IMR-90 (cell line): ENCODE measurements around the gene ZBTB47.

Experiments
- CEBPB ChIP-seq: IDR thresholded peaks from 2 replicates; pipeline ENCODE4 v1.6.1; 2012; ENCODE audit warnings: low read depth, low read length, improper control_type of control experiment
- CHD1 ChIP-seq: IDR thresholded peaks from 2 replicates; pipeline ENCODE4 v1.6.1; 2012; ENCODE audit warnings: low read depth, low read length, improper control_type of control experiment
- FOS ChIP-seq: fragments of 150-350 bp; IDR thresholded peaks from 2 replicates; pipeline ENCODE4 v1.6.1; 2016; ENCODE audit warnings: low read depth, low read length
- MAFK ChIP-seq: IDR thresholded peaks from 2 replicates; pipeline ENCODE4 v1.6.1; 2012; ENCODE audit warnings: low read depth, low read length, improper control_type of control experiment
- MAZ ChIP-seq: IDR thresholded peaks from 2 replicates; pipeline ENCODE4 v1.6.1; 2012; ENCODE audit warnings: low read depth, mild to moderate bottlenecking, low read length, improper control_type of control experiment, moderate library complexity, borderline replicate concordance
- MXI1 ChIP-seq: IDR thresholded peaks from 2 replicates; pipeline ENCODE4 v1.6.1; 2012; ENCODE audit warnings: low read depth, mild to moderate bottlenecking, low read length, moderate library complexity, borderline replicate concordance
- POLR2A ChIP-seq: IDR thresholded peaks from 2 replicates; pipeline ENCODE4 v1.6.1; 2012; ENCODE audit warnings: mild to moderate bottlenecking, low read depth, low read length
- RAD21 ChIP-seq: IDR thresholded peaks from 2 replicates; pipeline ENCODE4 v1.6.1; 2012; ENCODE audit warnings: low read length, improper control_type of control experiment
- RCOR1 ChIP-seq: IDR thresholded peaks from 2 replicates; pipeline ENCODE4 v1.6.1; 2012; ENCODE audit warnings: mild to moderate bottlenecking, low read length, improper control_type of control experiment; ENCODE audit not compliant: insufficient replicate concordance
- RFX5 ChIP-seq: IDR thresholded peaks from 2 replicates; pipeline ENCODE4 v1.8.0; 2012; ENCODE audit warnings: low read depth, mild to moderate bottlenecking, low read length, moderate library complexity
- SMC3 ChIP-seq: fragments of 150-350 bp; IDR thresholded peaks from 2 replicates; pipeline ENCODE4 v1.6.1; 2016; ENCODE audit warnings: low read depth, mild to moderate bottlenecking, antibody characterized with exemption, low read length, moderate library complexity
- TF ChIP-seq, protein P1 (sequence below): conservative IDR thresholded peaks from 2 replicates; pipeline ENCODE4 v1.5.1; 2012; ENCODE audit warnings: mild to moderate bottlenecking, low read depth, low read length, improper control_type of control experiment
- TF ChIP-seq, protein P2 (sequence below): fragments of 150-350 bp; IDR thresholded peaks from 2 replicates; pipeline ENCODE4 v1.6.1; 2017; ENCODE audit warnings: mild to moderate bottlenecking, antibody characterized with exemption, low read length, low read depth
- TF ChIP-seq, protein P3 (sequence below): fragments of 150-350 bp; IDR thresholded peaks from 2 replicates; pipeline ENCODE4 v1.6.1; 2016; ENCODE audit warnings: low read depth, mild to moderate bottlenecking, low read length, moderate library complexity, borderline replicate concordance

DNA sequence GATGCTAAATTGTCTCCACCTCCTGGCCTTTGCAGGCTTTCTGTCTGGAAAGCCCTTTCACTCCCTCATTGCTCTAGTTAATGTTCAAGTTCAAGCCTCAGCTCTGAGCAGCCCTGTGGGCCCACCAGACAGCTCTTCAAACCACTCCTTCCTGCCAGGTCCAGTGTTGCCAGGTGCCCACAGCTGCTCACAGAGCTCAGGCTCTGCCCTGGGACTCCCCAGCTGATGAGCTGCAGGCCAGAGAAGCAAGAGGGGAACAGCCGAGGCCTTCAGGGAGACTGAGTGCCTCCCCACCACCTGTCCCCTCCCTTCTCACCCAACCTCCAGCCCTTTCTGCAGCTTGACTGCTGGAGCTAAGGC is 1.3 kb upstream of the ZBTB47 start:
- TF ChIP-seq, protein P1, sequence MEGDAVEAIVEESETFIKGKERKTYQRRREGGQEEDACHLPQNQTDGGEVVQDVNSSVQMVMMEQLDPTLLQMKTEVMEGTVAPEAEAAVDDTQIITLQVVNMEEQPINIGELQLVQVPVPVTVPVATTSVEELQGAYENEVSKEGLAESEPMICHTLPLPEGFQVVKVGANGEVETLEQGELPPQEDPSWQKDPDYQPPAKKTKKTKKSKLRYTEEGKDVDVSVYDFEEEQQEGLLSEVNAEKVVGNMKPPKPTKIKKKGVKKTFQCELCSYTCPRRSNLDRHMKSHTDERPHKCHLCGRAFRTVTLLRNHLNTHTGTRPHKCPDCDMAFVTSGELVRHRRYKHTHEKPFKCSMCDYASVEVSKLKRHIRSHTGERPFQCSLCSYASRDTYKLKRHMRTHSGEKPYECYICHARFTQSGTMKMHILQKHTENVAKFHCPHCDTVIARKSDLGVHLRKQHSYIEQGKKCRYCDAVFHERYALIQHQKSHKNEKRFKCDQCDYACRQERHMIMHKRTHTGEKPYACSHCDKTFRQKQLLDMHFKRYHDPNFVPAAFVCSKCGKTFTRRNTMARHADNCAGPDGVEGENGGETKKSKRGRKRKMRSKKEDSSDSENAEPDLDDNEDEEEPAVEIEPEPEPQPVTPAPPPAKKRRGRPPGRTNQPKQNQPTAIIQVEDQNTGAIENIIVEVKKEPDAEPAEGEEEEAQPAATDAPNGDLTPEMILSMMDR: no peak
- TF ChIP-seq FOS (no peak), POLR2A (no peak), MXI1 (no peak), MAZ (no peak), CEBPB (no peak), SMC3 (no peak), RAD21 (no peak), MAFK (no peak), RCOR1 (no peak), RFX5 (no peak), CHD1 (no peak)
- TF ChIP-seq, protein P2, sequence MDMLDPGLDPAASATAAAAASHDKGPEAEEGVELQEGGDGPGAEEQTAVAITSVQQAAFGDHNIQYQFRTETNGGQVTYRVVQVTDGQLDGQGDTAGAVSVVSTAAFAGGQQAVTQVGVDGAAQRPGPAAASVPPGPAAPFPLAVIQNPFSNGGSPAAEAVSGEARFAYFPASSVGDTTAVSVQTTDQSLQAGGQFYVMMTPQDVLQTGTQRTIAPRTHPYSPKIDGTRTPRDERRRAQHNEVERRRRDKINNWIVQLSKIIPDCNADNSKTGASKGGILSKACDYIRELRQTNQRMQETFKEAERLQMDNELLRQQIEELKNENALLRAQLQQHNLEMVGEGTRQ: no peak
- TF ChIP-seq, protein P3, sequence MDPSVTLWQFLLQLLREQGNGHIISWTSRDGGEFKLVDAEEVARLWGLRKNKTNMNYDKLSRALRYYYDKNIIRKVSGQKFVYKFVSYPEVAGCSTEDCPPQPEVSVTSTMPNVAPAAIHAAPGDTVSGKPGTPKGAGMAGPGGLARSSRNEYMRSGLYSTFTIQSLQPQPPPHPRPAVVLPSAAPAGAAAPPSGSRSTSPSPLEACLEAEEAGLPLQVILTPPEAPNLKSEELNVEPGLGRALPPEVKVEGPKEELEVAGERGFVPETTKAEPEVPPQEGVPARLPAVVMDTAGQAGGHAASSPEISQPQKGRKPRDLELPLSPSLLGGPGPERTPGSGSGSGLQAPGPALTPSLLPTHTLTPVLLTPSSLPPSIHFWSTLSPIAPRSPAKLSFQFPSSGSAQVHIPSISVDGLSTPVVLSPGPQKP: no peak
